NCI-H748 treated with DMSO at 0.1 percent for 48 hours (cell line): ENCODE results near the gene FBRSL1.

ENCODE experiments used
- DNase-seq: peaks from one replicate; lab custom pipeline; 2025; lab: John Stamatoyannopoulos, UW

Gene FBRSL1

DNA sequence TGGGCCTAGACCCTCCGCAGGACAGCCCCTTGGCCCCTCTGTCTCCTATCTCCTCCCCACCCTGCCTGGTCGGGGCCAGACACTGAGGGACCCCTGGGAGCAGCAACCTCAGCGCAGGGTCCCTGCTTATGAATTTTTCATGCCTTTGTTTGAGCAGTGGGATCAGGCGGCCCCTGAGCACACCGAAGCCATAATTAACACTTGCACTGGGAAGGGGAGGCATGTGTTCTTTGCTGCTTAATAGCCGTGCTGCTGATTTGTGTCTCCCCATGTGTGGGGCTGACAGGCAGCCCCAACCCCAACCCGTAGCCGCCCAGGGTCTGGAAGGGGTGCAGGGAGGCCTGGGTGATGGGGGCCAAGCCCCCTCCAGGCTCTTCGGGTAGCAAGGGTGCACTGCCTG, 52.7 kb downstream of the FBRSL1 start:
- no peak for DNase-seq

DNA sequence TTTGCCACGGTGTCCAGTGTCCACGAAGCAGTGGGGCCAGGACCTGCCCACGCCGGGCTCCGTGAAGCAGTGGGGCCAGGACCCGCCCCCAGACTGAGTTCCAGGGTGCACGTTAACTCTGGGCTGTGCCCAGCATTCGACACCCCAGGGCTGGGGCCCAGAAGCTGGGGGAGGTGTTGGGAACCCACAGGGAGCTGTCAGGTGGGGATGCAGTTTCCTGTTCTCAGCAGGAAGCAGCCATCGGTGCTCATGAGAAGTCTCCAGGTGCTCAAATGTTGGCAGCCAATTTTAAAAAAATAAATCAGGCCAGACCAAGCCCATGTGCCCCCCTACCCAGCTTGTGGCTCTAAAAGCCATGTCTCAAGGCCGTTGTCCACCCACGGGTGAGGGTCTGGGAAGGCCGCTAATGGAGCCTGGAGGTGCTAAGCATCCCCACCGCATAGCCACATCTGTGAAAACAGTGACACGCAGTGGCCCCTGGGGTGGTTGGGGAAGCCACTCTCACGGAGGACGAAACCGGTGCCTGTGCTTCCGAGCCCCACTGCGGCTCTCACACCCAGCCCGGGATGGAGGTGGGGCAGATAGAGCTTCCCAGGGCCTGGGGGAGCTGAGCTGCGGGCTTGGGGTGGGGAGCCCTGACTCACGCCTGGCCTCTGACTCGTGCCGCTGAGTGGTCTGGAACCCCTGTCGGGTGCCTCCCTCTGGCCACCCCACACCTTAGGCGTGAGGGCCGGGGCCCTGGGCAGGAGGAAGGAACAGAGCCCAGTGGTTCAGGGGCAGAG, 53.5 kb downstream of the FBRSL1 start:
- DNase-seq: no peak

DNA sequence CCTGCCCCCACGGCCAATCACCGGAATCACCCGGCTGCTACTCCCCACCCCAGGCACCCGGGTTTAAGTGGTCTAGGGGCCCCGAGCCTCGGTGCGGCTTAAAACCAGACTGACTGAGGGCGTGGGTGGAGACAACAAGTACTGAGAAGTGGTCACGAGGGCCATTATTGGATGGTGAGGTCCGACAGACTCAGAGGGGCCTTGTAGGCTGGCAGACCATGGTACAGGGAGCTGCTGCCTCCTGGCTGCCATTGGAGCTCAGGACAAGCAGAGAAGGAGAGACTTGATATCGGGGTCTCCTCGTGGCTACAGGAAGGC, 54.1 kb downstream of the FBRSL1 start:
- DNase-seq: no peak

DNA sequence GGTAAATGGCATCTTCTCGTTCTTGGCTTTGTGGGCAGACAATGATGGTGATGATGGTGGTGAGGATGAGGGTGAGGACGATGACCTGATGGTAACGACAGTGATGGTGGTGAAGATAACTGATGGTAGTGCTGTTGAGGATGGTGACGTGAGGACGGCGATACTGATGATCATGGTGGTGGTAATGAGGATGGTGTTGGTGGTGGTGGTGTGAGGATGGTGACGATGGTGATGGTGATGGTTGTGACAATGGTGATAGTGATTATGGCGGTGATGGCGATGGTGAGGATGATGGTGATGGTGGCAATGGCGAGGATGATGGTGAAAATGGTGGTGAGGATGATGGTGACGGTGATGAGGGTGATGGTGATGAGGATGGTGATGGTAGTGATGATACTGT, 54.5 kb downstream of the FBRSL1 start:
- no peak for DNase-seq

DNA sequence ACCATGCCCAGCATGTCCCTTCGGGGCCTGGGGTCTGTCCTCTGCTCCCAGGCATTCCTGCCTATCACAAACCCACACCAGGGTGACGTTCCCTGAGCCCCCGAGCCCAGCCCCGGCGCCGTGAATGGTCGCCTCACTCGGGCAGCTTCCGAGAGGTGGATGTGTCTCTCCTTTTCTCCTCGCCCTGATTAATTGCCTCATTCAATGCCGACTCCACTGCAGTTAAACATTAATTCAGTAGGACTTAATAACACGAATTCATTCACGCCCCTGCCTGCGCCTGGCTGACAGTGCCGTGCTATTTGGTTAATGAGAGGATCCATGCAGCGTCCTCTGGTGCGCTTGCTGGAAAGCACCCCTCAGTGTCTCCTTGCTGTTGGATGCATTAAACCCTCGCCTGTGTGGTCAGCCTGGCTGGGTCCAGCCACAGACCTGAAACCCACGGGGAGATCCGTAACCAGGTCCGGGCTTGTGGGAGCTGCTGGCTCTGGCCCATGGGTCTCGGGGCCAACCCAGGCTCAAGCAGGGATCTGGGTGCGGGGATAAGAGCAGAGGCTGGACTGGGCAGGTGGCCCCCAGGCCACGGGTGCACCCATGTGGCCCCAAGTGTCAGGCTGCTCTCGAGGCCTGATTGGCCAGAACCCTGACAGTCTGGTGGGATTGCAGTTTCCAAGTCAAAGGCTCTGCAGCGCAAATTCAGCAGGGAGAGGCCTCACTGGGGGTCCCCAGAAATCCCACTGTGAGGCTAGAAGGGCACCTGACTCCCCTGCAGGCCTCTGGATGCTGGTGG, 55.4 kb downstream of the FBRSL1 start:
- no peak for DNase-seq

DNA sequence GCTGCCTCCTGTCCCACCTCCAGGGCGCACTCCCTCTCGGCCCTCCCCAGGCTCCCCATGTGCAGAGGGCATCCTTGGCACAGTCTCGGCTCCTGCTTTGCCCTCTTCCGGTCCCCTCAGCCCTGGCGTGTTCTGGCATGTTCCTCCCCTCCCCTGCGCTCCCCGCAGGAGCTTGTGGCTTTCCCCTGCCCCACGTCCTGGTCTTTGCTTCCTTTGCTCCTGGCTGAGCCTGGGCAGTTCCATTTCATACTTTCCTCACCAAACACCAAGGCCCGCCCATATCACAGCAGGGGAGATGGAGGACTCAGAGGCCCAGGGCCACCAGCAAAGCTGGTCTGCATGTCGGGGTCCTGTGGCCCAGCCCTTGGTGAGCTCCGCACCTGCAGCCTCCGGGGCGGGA, 56.0 kb downstream of the FBRSL1 start:
- DNase-seq: no peak

DNA sequence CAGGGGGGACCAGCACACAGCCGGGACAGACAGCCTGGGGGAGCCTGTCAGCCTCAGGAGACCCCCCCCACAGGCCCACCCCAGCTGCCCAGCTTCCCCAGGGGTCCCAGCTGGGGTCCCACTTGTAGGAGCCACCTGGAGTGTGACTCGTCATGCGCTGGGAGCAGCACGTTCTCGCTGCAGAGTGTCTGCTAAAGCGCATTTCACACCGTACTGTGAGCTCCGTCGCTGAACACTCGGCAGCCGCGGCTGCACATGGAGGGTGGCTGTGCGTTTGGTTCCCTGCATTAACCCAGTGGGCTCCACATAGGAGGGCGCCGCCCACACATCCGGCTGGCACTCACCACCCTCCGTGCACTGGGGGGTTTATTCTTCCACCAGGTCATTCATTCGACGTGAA, 56.7 kb downstream of the FBRSL1 start:
- DNase-seq: no peak

DNA sequence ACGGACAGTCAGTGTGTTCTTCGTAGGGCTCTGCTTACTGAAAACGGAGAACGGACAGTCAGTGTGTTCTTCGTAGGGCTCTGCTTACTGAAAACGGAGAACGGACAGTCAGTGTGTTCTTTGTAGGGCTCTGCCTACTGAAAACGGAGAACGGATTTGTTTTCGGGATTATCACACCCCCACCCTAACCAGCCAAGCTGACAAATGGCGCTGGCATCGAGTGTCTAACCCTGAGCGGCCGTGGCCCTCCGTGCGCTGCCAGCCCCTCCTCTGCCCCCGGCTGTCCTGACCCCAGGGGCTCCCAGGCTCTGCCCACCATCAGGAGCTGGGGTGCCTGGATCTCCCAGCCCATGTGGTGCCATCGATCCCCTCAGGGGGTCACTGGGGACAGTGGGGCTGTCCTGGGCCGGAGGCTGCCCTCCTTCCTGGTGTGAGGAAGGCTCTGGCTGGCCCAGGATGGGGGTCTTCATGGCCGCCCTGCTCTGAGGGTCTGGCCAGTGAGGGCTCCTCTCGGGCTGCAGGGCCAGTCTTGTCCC, 57.3 kb downstream of the FBRSL1 start:
- DNase-seq: no peak

DNA sequence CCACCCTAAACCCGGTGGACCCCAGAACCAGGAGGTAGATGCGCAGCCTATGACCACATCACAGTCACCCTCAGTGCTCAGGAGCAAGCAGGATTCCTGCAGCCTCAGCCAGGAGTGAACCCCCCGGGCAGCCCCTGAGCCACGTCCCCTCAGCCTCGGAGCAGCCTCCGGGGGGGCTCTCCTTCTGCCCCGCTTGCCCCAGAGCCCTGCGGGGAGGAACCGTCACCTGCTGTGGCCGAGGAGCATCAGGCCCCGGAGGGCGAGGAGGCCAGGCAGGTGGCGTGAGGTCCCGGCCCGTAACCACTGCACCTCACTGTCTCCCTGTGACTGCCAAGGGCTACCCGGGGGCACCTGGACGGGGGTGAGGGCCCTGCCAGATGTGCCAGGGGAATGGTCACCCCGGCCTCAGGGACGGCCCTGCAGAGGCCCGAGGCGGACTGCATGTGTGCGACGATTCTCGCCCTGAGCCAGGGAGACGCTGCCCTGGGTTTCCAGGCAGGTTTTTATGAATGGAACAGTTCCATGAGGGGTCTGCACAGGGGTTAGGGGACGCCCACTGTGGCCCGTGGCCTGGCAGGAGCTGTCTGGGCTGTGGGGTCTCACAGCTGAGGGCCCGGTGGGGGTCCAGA, 58.6 kb downstream of the FBRSL1 start:
- no peak for DNase-seq

DNA sequence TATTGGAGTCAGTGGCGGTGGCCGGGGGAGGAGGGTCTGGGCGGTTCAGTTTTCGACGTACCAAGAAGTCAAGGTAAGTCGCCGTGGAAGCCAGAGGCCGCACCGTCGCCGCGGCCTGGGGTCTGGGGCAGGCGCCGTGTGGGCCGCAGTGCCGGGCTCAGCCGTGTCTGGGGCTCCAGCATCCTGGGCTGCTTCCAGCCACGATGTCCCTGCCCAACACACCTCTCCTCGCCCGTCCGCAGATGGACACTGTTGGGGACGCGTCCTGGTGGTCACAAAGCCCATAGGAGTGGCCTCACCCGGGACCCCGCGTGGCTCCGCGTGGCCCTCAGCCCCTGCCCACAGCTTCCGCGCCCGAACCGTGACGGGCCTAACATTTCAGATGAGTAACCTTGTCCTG, 59.1 kb downstream of the FBRSL1 start:
- DNase-seq: no peak

DNA sequence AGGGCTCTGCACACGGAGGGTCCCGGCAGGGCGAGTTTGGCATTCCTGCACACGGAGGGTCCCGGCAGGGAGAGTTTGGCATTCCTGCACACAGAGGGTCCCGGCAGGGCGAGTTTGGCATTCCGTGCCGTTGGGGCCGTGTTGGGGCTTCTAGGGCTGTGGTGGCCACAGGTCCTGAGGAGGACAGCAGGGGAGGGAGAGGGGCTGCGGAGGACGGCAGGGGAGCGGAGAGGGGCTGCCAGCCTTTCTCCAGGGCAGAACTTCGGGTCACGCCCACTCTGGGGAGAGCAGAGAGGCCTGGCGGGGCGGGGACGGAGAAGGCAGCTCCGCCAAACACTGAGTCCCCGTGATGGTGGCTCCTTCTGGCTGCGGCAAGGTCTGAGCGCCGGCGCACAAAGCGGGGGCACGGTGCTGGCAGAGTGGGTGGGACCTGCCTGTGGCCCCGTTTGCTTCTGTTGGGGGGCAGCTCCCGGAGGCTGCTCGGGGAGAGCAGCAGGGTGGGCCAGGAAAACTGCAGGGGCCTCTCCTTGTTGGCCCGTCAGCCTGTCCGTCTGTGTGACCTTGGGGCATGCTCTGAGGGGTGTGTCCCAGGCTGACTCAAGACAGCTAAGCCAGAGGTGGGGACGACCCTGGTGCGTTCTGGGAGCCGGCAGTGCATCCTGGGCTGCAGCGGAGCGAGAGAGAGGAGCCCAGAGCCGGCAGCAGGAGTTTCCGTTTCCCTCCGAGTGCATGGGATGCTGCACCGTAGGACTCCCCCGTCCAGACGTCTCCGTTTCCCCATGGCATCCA, 60.3 kb downstream of the FBRSL1 start:
- DNase-seq: no peak

DNA sequence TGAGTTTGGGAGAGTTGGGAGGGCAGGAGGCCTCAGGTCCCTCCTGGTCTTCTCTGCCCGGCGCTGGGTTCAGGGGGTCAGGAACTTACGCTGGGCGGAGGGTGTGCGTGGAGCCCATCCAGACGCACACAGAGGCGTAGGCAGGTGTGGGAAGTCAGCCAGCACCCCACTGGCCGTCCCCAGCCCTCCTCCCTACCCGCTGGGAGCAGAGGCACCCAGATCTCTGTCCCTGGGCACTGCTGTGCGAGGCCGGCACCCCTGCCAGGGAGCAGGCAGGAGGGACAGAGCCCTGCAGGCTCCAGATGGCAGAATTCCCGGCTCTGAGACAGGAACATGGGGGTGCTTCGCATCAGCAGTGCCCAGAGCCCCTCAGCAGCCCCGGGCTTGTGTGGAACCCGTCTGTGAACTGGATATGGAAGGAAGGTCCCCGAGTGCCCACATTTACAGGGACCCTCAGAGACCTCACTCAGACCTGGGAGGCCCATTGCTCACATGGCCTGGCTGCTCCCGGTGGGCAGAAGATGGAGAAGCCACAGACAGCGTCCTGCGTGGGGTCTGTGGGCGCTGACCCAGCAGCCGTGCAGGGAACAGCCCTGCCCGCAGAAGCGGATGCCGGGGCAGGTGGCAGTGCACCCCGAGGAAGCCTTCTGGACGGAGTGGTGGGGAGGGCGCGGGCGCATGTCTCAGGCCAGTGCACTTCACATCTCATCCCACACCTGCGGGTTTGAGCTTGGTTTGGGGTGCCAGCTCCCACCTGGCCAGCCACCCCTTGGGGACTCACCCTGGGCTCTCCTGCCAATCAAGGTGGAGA, 61.1 kb downstream of the FBRSL1 start:
- DNase-seq: no peak

DNA sequence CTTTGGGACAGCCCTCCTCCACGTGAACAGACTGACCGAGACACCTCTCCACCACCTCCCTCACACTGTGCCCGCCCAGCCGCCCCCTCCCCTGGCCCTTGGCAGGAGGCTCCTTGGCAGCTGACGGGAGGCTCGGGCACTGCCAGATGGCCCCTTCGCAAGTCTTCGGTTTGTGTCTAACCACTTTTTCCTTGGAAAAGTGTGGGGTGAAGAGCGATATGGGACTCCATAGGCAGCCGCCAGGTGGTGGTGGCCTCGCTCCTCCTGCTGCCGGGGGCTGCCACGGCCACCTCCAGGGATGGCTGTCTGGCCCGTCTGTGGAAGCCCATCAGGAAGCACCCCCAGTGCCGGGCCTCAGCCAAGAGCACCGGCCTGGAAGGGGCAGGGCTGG, 61.7 kb downstream of the FBRSL1 start:
- no peak for DNase-seq

DNA sequence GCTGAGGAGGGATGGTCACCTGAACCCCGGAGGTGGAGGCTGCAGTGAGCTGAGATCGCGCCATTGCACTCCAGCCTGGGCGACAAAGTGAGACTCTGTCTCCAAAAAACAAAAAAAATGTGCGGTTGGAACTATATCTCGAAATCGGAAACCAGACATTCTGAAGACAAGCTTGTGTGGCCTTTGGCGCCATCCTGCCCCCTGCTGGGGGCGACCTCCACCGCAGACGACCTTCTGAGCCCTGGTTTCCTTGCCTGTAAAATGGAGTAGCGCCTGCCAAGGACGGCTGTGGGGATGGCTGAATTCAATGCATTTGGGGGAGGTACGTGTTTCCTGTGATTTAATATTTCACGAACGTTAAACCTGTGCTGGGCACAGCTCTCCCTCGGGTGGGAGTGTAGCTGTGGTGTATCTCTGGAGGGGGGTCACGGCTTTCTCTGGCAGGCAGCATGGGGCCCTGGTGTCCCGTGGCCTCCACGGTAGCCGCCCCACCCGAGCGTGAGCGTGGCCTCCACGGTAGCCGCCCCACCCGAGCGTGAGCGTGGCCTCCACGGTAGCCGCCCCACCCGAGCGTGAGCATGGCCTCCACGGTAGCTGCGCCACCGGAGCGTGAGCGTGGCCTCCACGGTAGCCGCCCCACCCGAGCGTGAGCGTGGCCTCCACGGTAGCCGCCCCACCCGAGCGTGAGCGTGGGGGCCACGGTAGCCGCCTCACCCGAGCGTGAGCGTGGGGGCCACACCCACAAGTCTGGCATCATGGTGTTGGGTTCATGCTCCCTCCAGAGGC, 65.1 kb downstream of the FBRSL1 start:
- no peak for DNase-seq

DNA sequence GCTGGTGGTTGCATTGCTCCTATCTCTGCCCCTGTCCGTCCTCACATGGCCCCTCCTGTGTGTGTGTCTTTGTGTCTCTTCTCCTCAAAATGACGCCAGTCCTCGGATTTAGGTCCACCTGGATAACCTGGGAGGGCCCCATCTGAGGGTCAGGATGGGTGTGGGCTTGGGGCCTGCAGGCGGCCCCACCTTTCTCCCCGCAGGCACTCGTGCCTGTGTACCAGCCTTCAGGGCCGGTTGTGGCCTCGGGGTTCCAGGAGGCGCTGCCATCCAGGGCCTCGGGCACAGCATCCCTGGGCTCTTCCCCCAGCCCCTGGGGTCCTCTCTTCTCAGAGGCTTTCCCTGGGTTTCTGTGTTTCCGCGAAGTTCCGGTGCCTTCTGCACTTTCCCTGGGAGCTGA, 65.7 kb downstream of the FBRSL1 start:
- DNase-seq: no peak

DNA sequence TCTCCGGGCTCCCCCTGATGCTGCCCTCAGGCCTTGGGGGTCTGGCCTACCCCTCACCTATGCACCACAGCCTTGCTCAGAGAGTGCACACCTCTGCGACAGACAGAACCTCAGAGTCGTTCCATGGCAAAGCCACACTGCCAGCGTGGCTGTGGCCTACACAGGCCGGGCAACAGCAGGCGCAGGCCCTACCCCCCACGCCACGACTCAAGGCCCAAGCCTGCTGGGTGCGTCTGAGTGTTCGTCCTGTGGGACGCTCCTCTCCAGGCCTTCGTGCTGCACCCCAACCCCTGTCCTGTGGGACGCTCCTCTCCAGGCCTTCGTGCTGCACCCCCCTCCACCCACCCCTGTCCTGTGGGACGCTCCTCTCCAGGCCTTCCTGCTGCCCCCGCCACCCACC, 66.3 kb downstream of the FBRSL1 start:
- no peak for DNase-seq

DNA sequence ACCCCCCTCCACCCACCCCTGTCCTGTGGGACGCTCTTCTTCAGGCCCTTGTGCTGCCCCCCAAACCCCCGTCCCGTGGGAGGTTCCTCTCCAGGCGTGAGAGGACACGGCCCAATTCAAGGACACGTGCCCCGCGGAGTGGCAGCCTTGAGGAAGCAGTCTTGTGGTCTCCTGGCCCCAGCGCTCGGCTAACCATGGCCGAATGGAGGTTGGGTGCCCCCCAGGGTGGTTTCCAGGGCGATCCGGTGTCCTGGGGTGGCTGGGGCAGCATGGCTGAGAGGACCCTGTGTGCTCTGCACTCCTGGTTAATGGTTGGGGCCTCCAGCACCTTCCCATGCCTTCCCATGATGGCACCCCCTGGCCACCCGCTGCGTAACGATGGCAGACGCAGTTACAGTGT, 66.8 kb downstream of the FBRSL1 start:
- no peak for DNase-seq

DNA sequence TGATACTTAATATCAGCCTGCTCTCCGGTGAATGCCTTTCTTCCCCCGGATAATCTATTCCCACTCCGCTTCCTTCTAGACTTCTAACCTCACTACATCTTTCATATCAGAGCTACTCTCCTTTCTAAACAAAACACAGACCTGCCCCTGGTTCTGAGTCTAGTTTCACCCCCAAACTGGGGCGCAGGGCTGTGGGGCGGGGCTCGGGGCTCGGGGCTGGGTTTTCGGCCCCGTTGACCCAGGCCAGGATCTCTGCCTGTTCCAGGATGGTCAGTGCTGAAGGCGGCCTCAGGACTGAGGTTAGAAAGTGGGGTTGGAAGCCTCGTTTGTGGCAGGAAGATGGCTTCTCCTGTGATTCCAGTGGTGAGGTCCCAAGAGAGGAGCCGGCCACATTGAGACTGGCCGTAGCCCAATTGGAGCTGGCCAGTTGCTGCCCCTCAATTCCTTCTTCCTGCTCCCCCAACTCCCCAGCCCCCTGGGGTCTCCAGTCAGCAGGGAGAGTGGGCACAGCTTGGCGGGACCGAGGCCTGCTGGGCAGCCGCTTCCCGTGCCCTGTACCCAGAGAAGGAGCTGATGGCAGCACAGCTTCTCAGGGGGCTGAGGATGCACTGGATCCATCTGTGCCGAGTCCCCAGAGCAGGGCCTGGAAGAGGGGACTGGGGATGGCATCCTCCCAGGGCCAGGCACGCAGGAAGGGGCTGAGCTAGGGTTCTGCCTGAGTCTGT, 67.5 kb downstream of the FBRSL1 start:
- no peak for DNase-seq

DNA sequence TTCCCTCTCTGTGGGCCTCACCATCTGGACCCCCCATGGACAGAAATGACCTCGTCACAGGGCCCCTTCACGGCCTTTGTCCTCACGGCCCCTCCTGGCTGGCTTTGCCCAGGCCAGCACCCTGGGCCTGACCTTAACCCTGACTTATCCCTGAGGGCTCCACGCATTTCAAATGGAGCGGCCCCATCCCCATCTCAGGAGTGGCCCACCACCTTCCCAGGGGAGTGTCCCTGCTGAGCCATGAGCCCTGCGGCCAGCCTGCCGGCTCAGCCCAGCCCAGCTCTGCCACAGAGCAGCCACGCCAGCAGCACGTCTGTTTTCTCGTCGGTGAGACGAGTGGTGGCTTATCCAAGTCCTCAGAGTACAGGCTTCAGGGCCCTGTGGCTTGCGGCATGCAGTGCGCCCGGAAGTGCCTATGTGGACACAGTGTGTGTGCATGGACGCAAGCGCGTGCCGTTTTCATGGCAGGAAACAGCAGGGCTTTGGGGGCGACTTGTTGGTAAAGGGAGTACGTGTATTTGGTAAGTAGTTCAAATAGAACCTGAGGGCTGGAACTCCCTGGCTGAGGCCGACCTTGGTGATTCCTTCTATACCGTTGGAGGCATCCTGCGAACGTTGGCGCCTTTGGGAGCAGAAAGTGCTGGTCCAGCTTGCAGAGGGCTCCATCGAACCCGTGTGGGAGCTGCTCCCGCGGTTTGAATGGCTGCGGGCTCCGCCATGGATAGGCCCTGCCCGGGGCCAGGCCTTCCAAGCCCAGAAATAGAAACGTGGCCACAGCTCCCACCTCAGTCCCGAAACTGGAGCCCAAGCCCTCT, 68.3 kb downstream of the FBRSL1 start:
- no peak for DNase-seq
